Ishikawa (cell line): ENCODE results near the gene NDST1.

Experiments used
- RAD21 ChIP-seq: IDR thresholded peaks from 2 replicates; pipeline ENCODE4 v1.6.1; 2012; ENCODE audit warnings: low read depth
- TCF12 ChIP-seq: IDR thresholded peaks from 2 replicates; pipeline ENCODE4 v1.6.1; 2012; ENCODE audit warnings: low read depth

DNA sequence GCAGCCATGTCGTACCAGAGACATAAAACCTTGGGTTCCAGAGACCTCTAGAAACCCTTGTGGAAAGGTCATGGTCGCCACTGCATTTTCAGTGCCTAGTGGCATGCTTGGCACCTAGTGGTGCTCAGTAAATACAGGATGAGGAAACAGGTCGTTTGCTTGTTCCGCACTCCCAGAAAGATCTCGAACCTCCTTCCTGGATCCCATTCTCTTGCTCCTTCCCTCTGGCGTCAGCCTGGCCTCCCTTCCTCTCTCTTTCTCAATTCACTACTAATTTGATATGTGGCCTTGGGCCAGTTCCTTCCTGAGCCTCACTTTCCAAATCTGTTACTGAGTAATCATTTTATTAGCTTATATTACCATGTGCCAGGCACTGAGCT lies 4.4 kb downstream of the NDST1 start:
- TF ChIP-seq RAD21 (no peak), TCF12 (no peak)
